WI38 (cell line): Measurements from ENCODE around the gene DENND2A.
"Not testable (repeated sequence)": the region's sequence is repeated elsewhere in the genome, so short reads cannot be mapped to it uniquely, and the experiment has no call there.

ENCODE experiments used
- H3K4me3 ChIP-seq: 2 replicates; pipeline ENCODE4 v1.5.1; 2011; ENCODE audit warnings: low read depth, mild to moderate bottlenecking, control low read depth, low read length
- CTCF ChIP-seq: IDR thresholded peaks from 2 replicates; pipeline ENCODE4 v1.5.1; 2012; ENCODE audit warnings: low read depth, mild to moderate bottlenecking, control low read depth, low read length

Gene DENND2A

GRCh38 chr7:140521421-140521820 lies 119.2 kb downstream of the DENND2A start:
- TF ChIP-seq CTCF, result no peak
- no peak overlapping the region for H3K4me3 ChIP-seq

GRCh38 chr7:140519007-140519399 lies 121.6 kb downstream of the DENND2A start:
- no peak overlapping the region for H3K4me3 ChIP-seq
- TF ChIP-seq CTCF, result no peak

GRCh38 chr7:140518370-140519006 lies 122.1 kb downstream of the DENND2A start:
- no peak overlapping the region for H3K4me3 ChIP-seq
- TF ChIP-seq CTCF, result no peak

GRCh38 chr7:140517546-140518369 lies 122.9 kb downstream of the DENND2A start:
- peak; percentile 75 for TF ChIP-seq CTCF
- H3K4me3 ChIP-seq, result no peak overlapping the region

- no peak overlapping the region for H3K4me3 ChIP-seq
- no peak for TF ChIP-seq CTCF
These were observed 128.2 kb downstream of the DENND2A start for GRCh38 chr7:140512317-140513000.

- no peak overlapping the region for H3K4me3 ChIP-seq
- no peak for TF ChIP-seq CTCF
These were observed 130.8 kb downstream of the DENND2A start for GRCh38 chr7:140509789-140510188.

GRCh38 chr7:140507556-140507955 lies 133.1 kb downstream of the DENND2A start:
- H3K4me3 ChIP-seq, result not testable (repeated sequence)
